CD4-positive, CD25-positive, alpha-beta regulatory T cell (primary cell): ENCODE results near the gene LRRC75A. TPM values are rescaled to one million over a fixed set of nuclear protein-coding genes. Genes with fewer than 3 reads are reported as not detected.

Source experiments
- ATAC-seq, 2 donors: fragments of 150-1000 bp; cut with Tn5 transposase; one replicate each; pipeline ENCODE4 v1.10.0; 2021; ENCODE audit warnings: low read depth in 2 of 2, moderate number of reproducible peaks in 2 of 2, moderate library complexity in 1 of 2
- DNase-seq, 3 donors: peaks; one replicate each; pipeline versions ENCODE4 v3.0.0 to v3.0.0-alpha.2; 2012 to 2022; ENCODE audit warnings: mixed read lengths in 1 of 3
- H3K27ac ChIP-seq: one replicate; pipeline ENCODE4 v1.7.0; 2013; ENCODE audit warnings: mild to moderate bottlenecking, low read length; ENCODE audit not compliant: insufficient read depth, poor library complexity, severe bottlenecking
- H3K27me3 ChIP-seq: one replicate; pipeline ENCODE4 v1.7.0; 2013; ENCODE audit warnings: low read length; ENCODE audit not compliant: control insufficient read depth, insufficient read depth
- H3K36me3 ChIP-seq: one replicate; pipeline ENCODE4 v1.7.0; 2013; ENCODE audit warnings: mild to moderate bottlenecking, low read length, moderate library complexity; ENCODE audit not compliant: control insufficient read depth, insufficient read depth
- H3K4me1 ChIP-seq: 2 replicates; pipeline ENCODE4 v1.7.0; 2013; ENCODE audit warnings: mild to moderate bottlenecking, low read length; ENCODE audit not compliant: insufficient read depth, control insufficient read depth, poor library complexity, severe bottlenecking
- H3K4me3 ChIP-seq: one replicate; pipeline ENCODE4 v1.7.0; 2013; ENCODE audit warnings: low read depth, mild to moderate bottlenecking, low read length, moderate library complexity
- H3K9me3 ChIP-seq, 2 experiments: 1 replicate in 1 of 2; 2 replicates in 1 of 2; pipeline ENCODE4 v1.7.0; 2013; ENCODE audit warnings: low read length in 2 of 2, mild to moderate bottlenecking in 1 of 2, moderate library complexity in 1 of 2; ENCODE audit not compliant: control insufficient read depth in 2 of 2
- H3K27ac Mint-ChIP-seq, 3 donors: one replicate each; pipeline ENCODE4 v1.8.0; 2020 to 2022; ENCODE audit warnings: mild to moderate bottlenecking in 3 of 3, mixed read lengths in 3 of 3, moderate library complexity in 2 of 3
- H3K27me3 Mint-ChIP-seq: one replicate; pipeline ENCODE4 v1.8.0; 2022; ENCODE audit warnings: mild to moderate bottlenecking, mixed read lengths
- H3K36me3 Mint-ChIP-seq: one replicate; pipeline ENCODE4 v1.8.0; 2020; ENCODE audit warnings: mixed read lengths
- H3K4me1 Mint-ChIP-seq, 4 donors: one replicate each; pipeline ENCODE4 v1.8.0; 2020 to 2022; ENCODE audit warnings: mixed read lengths in 4 of 4, mild to moderate bottlenecking in 1 of 4
- H3K4me3 Mint-ChIP-seq, 4 donors: one replicate each; pipeline ENCODE4 v1.8.0; 2020 to 2022; ENCODE audit warnings: mild to moderate bottlenecking in 4 of 4, mixed read lengths in 4 of 4, moderate library complexity in 3 of 4
- H3K9me3 Mint-ChIP-seq, 7 donors: one replicate each; pipeline ENCODE4 v1.8.0; 2020 to 2022; ENCODE audit warnings: mixed read lengths in 7 of 7, mild to moderate bottlenecking in 3 of 7, moderate library complexity in 2 of 7
- polyA plus RNA-seq, 4 donors: library from polyadenylated mRNA; unstranded; fragments of 300-500 nt; fragmentation: Illumina TruSeq; gene quantifications; one replicate each; pipeline ENCODE4 v1.2.3, GENCODE V29; 2021
- total RNA-seq: library from RNA; stranded (reverse); gene quantifications from one replicate; pipeline ENCODE4 v1.2.3, GENCODE V29; 2022

The LRRC75A gene
- total and polyA plus RNA-seq, 5 donors from 2014 or later: 1.5 to 3.8 (median 1.7) TPM

- Histone ChIP-seq H3K36me3 (peaks cover 34% of the 10 kb centered on the region), H3K4me1 (peaks cover 33% of the 10 kb centered on the region), H3K9me3 (no peaks in the 10 kb centered on the region), H3K27me3 (no peaks in the 10 kb centered on the region), H3K4me3 (peak overlapping the region; percentile 79), H3K27ac (peak overlapping the region; percentile 93)
- Mint-ChIP-seq H3K27ac (peak overlapping the region; percentile 90 to 99 (median 98)), H3K27me3 (no peaks in the 10 kb centered on the region), H3K9me3 (no peaks in the 10 kb centered on the region), H3K4me3 (peak overlapping the region; percentile 97 to 100 (median 99)), H3K36me3 (peaks cover 23% of the 10 kb centered on the region), H3K4me1 (peaks cover 0 to 64% (median 48%) of the 10 kb centered on the region in 4 donors)
- ATAC-seq (no peak), DNase-seq (peak; percentile 12 to 60 (median 43))
These were observed 52.1 kb downstream of the LRRC75A start for GRCh38 chr17:16439811-16440351.

- peak overlapping the region; percentile 79 for H3K4me3 ChIP-seq
- peaks cover 0 to 62% (median 48%) of the 10 kb centered on the region in 4 donors for H3K4me1 Mint-ChIP-seq
These were observed 52.6 kb downstream of the LRRC75A start for GRCh38 chr17:16439303-16439791.

GRCh38 chr17:16438557-16439302 lies 53.3 kb downstream of the LRRC75A start:
- Mint-ChIP-seq H3K27me3 (no peaks in the 10 kb centered on the region), H3K4me1 (peaks cover 0 to 59% (median 45%) of the 10 kb centered on the region in 4 donors), H3K4me3 (peak overlapping the region; percentile 97 to 100 (median 99)), H3K27ac (peak overlapping the region; percentile 98 to 99 (median 99)), H3K9me3 (no peaks in the 10 kb centered on the region), H3K36me3 (peaks cover 19% of the 10 kb centered on the region)
- Histone ChIP-seq H3K27ac (peak overlapping the region; percentile 93), H3K4me3 (peak overlapping the region; percentile 79), H3K36me3 (peaks cover 30% of the 10 kb centered on the region), H3K4me1 (peaks cover 33% of the 10 kb centered on the region), H3K27me3 (no peaks in the 10 kb centered on the region), H3K9me3 (no peaks in the 10 kb centered on the region)
- DNase-seq (peak; percentile 92 to 99 (median 95)), ATAC-seq (peak; percentile 86)

More at GRCh38 chr17:16439303-16439791, 52.6 kb downstream of the LRRC75A start:
- peak in 2 of 3 donors; percentile 44 to 46 for DNase-seq
- H3K27me3 ChIP-seq: no peaks in the 10 kb centered on the region
- H3K4me3 Mint-ChIP-seq: peak overlapping the region; percentile 97 to 100 (median 99)
- H3K36me3 Mint-ChIP-seq: peaks cover 22% of the 10 kb centered on the region
- H3K9me3 ChIP-seq: no peaks in the 10 kb centered on the region
- H3K27ac Mint-ChIP-seq: peak overlapping the region; percentile 90 to 99 (median 98)
- peaks cover 34% of the 10 kb centered on the region for H3K36me3 ChIP-seq
- no peaks in the 10 kb centered on the region for H3K9me3 Mint-ChIP-seq
- peak in 1 of 2 donors; percentile 3 for ATAC-seq
- no peaks in the 10 kb centered on the region for H3K27me3 Mint-ChIP-seq
- peaks cover 33% of the 10 kb centered on the region for H3K4me1 ChIP-seq
- H3K27ac ChIP-seq: peak overlapping the region; percentile 93

- Histone ChIP-seq H3K36me3 (peaks cover 25% of the 10 kb centered on the region), H3K9me3 (no peaks in the 10 kb centered on the region), H3K4me1 (peaks cover 33% of the 10 kb centered on the region), H3K27me3 (no peaks in the 10 kb centered on the region), H3K27ac (peak overlapping the region; percentile 93), H3K4me3 (peak overlapping the region; percentile 79)
- Mint-ChIP-seq H3K4me1 (peaks cover 0 to 58% (median 45%) of the 10 kb centered on the region in 4 donors), H3K36me3 (peaks cover 19% of the 10 kb centered on the region), H3K27me3 (no peaks in the 10 kb centered on the region), H3K4me3 (peak overlapping the region; percentile 97 to 100 (median 99)), H3K27ac (peak overlapping the region; percentile 98 to 99 (median 99)), H3K9me3 (no peaks in the 10 kb centered on the region)
- DNase-seq (no peak), ATAC-seq (no peak)
These were observed 53.8 kb downstream of the LRRC75A start for GRCh38 chr17:16438173-16438556.

- H3K36me3 ChIP-seq: peaks cover 17% of the 10 kb centered on the region
- H3K9me3 ChIP-seq: no peaks in the 10 kb centered on the region
- no peak overlapping the region for H3K4me3 ChIP-seq
- Mint-ChIP-seq H3K4me3 (no peak overlapping the region), H3K27ac (peak overlapping the region; percentile 52 to 98 (median 76)), H3K9me3 (no peaks in the 10 kb centered on the region), H3K4me1 (peaks cover 0 to 47% (median 35%) of the 10 kb centered on the region in 4 donors), H3K36me3 (peaks cover 13% of the 10 kb centered on the region), H3K27me3 (no peaks in the 10 kb centered on the region)
- no peak for ATAC-seq
- peaks cover 30% of the 10 kb centered on the region for H3K4me1 ChIP-seq
- H3K27me3 ChIP-seq: no peaks in the 10 kb centered on the region
- no peak overlapping the region for H3K27ac ChIP-seq
- no peak for DNase-seq
These were observed 54.9 kb downstream of the LRRC75A start for GRCh38 chr17:16437083-16437482.

GRCh38 chr17:16435925-16436886 lies 55.8 kb downstream of the LRRC75A start:
- DNase-seq (no peak), ATAC-seq (no peak)
- Mint-ChIP-seq H3K4me3 (peak overlapping the region in 2 of 4 donors; percentile 24 to 26), H3K9me3 (no peaks in the 10 kb centered on the region), H3K4me1 (peaks cover 0 to 39% (median 30%) of the 10 kb centered on the region in 4 donors), H3K27ac (peak overlapping the region; percentile 67 to 89 (median 82)), H3K27me3 (no peaks in the 10 kb centered on the region), H3K36me3 (peaks cover 11% of the 10 kb centered on the region)
- H3K4me1 ChIP-seq: peaks cover 22% of the 10 kb centered on the region
- no peak overlapping the region for H3K4me3 ChIP-seq
- no peaks in the 10 kb centered on the region for H3K9me3 ChIP-seq
- H3K27me3 ChIP-seq: no peaks in the 10 kb centered on the region
- H3K27ac ChIP-seq: no peak overlapping the region
- H3K36me3 ChIP-seq: peaks cover 8% of the 10 kb centered on the region

GRCh38 chr17:16434662-16435061 lies 57.3 kb downstream of the LRRC75A start:
- Mint-ChIP-seq H3K27ac (peak overlapping the region in 1 of 3 donors; percentile 82), H3K9me3 (no peaks in the 10 kb centered on the region), H3K36me3 (peaks cover 6% of the 10 kb centered on the region), H3K4me3 (no peak overlapping the region), H3K27me3 (no peaks in the 10 kb centered on the region), H3K4me1 (peaks cover 0 to 26% (median 18%) of the 10 kb centered on the region in 4 donors)
- DNase-seq (no peak), ATAC-seq (no peak)
- no peak overlapping the region for H3K4me3 ChIP-seq
- H3K36me3 ChIP-seq: peaks cover 6% of the 10 kb centered on the region
- no peaks in the 10 kb centered on the region for H3K9me3 ChIP-seq
- peak overlapping the region; percentile 16 for H3K27ac ChIP-seq
- H3K4me1 ChIP-seq: peaks cover 8% of the 10 kb centered on the region
- H3K27me3 ChIP-seq: no peaks in the 10 kb centered on the region
